SK-N-SH (cell line): Measurements from ENCODE around the gene KCTD17. TPM values are rescaled to one million over a fixed set of nuclear protein-coding genes. Genes with fewer than 3 reads are reported as not detected.

Source experiments
- CTCF ChIA-PET: fragments of 300-600, 350-600 bp; formaldehyde crosslinking; extraction: SDS; loops from one replicate; lab custom pipeline; 2021; lab: Yijun Ruan, JAX
- POLR2A ChIA-PET: fragments of 350-600 bp; sonication (Branson Sonifier 250); formaldehyde crosslinking; extraction: SDS; loops from one replicate; lab custom pipeline; 2020; ENCODE audit warnings: antibody characterized with exemption, inconsistent platforms; lab: Yijun Ruan, JAX
- DNase-seq: peaks from one replicate; pipeline ENCODE4 v3.0.0; 2012
- H2AFZ ChIP-seq: fragments of 200-600 bp; sonication (generic); 2 replicates; pipeline ENCODE4 v1.8.1; 2016; ENCODE audit warnings: antibody characterized with exemption, mild to moderate bottlenecking, low read depth
- H3F3A ChIP-seq: fragments of 200-600 bp; sonication (generic); replicated peaks from 2 replicates; pipeline ENCODE3; 2016; ENCODE audit warnings: antibody characterized with exemption, mild to moderate bottlenecking; ENCODE audit not compliant: insufficient read depth
- H3K27ac ChIP-seq, 2 experiments: fragments of 200-500 bp in 1 of 2; fragments of 200-600 bp in 1 of 2; sonication (Bioruptor generic) in 1 of 2; sonication (generic), shearing (Covaris generic) in 1 of 2; 2 replicates each; pipeline versions ENCODE4 v1.5.1 to v1.6.1; 2014 to 2016; ENCODE audit warnings: low read depth in 2 of 2, inconsistent platforms in 1 of 2, low read length in 1 of 2, mild to moderate bottlenecking in 1 of 2, mixed read lengths in 1 of 2
- H3K27me3 ChIP-seq: fragments of 200-600 bp; sonication (generic), shearing (Covaris generic); 2 replicates; pipeline ENCODE4 v1.6.1; 2016; ENCODE audit warnings: mixed run types; ENCODE audit not compliant: insufficient read depth
- H3K36me3 ChIP-seq, 2 experiments: fragments of 200-500 bp in 1 of 2; fragments of 200-600 bp in 1 of 2; sonication (Bioruptor generic) in 1 of 2; sonication (generic) in 1 of 2; replicated peaks in 1 of 2; 2 replicates each; pipeline versions ENCODE3 to v1.5.1; 2014 to 2016; ENCODE audit warnings: low read length in 1 of 2, mild to moderate bottlenecking in 1 of 2; ENCODE audit not compliant: insufficient read depth in 2 of 2, control insufficient read depth in 1 of 2
- H3K4me1 ChIP-seq, 2 experiments: fragments of 200-500 bp in 1 of 2; fragments of 200-600 bp in 1 of 2; sonication (Bioruptor generic) in 1 of 2; sonication (generic), shearing (Covaris generic) in 1 of 2; 2 replicates each; pipeline versions ENCODE4 v1.5.1 to v1.6.1; 2014 to 2016; ENCODE audit warnings: low read depth in 1 of 2, low read length in 1 of 2, mixed run types in 1 of 2; ENCODE audit not compliant: insufficient read depth in 2 of 2, control insufficient read depth in 1 of 2
- H3K4me2 ChIP-seq: fragments of 200-600 bp; sonication (generic), shearing (Covaris generic); 2 replicates; pipeline ENCODE4 v1.6.1; 2017; ENCODE audit warnings: mixed run types
- H3K4me3 ChIP-seq, 2 experiments: fragments of 200-500 bp in 1 of 2; fragments of 200-600 bp in 1 of 2; sonication (Bioruptor generic) in 1 of 2; sonication (generic), shearing (Covaris generic) in 1 of 2; 2 replicates each; pipeline versions ENCODE4 v1.5.1 to v1.8.1; 2014 to 2016; ENCODE audit warnings: low read depth in 2 of 2, inconsistent platforms in 1 of 2, low read length in 1 of 2, mild to moderate bottlenecking in 1 of 2, mixed read lengths in 1 of 2, moderate library complexity in 1 of 2
- H3K79me2 ChIP-seq: fragments of 200-600 bp; sonication (generic); 2 replicates; pipeline ENCODE4 v1.8.1; 2017; ENCODE audit warnings: mild to moderate bottlenecking; ENCODE audit not compliant: insufficient read depth
- H3K9ac ChIP-seq: fragments of 200-600 bp; sonication (generic); 2 replicates; pipeline ENCODE4 v1.6.1; 2017; ENCODE audit warnings: mixed run types
- H3K9me2 ChIP-seq: fragments of 200-600 bp; sonication (generic); 2 replicates; pipeline ENCODE4 v1.6.1; 2017; ENCODE audit warnings: mixed run types
- H3K9me3 ChIP-seq: fragments of 200-600 bp; sonication (generic); 2 replicates; pipeline ENCODE4 v1.6.1; 2017; ENCODE audit warnings: mixed run types, mild to moderate bottlenecking, moderate library complexity
- H4K20me1 ChIP-seq: fragments of 200-600 bp; sonication (generic); 2 replicates; pipeline ENCODE4 v1.6.1; 2017; ENCODE audit warnings: mild to moderate bottlenecking, mixed run types; ENCODE audit not compliant: insufficient read depth
- EZH2phosphoT487 ChIP-seq: fragments of 200-600 bp; sonication (generic); IDR thresholded peaks from 2 replicates; pipeline ENCODE4 v1.6.1; 2017; ENCODE audit warnings: low read depth, mixed run types, mild to moderate bottlenecking, antibody characterized with exemption, moderate library complexity, borderline replicate concordance
- FOXJ3 ChIP-seq: sonication (generic); formaldehyde crosslinking; IDR thresholded peaks from 2 replicates; pipeline ENCODE4 v1.5.1; 2020; ENCODE audit warnings: mild to moderate bottlenecking, missing genetic modification reagents
- GABPA ChIP-seq: IDR thresholded peaks from 2 replicates; pipeline ENCODE4 v1.4.0; 2012; ENCODE audit warnings: low read depth, mild to moderate bottlenecking
- JUND ChIP-seq: IDR thresholded peaks from 2 replicates; pipeline ENCODE4 v1.4.0; 2012
- RCOR1 ChIP-seq: fragments of 150-350 bp; IDR thresholded peaks from 2 replicates; pipeline ENCODE4 v1.6.1; 2017; ENCODE audit warnings: antibody characterized with exemption, low read length
- SIN3A ChIP-seq: IDR thresholded peaks from 2 replicates; pipeline ENCODE4 v1.6.1; 2012; ENCODE audit warnings: low read depth, mild to moderate bottlenecking, low read length, moderate library complexity, borderline replicate concordance
- WGBS: methylation state at CpG from one replicate; pipeline ENCODE4 v1.1.6; 2017; ENCODE audit warnings: low lambda C conversion rate; 5-methylcytosine and 5-hydroxymethylcytosine counted together
- polyA plus RNA-seq, 3 experiments: library from polyadenylated mRNA; depleted of rRNA; stranded (reverse); fragments of >200 nt; gene quantifications; 2 replicates each; pipeline ENCODE4 v1.2.3, GENCODE V29; 2012
- TF ChIP-seq, protein P1 (sequence below): fragments of 150-350 bp; IDR thresholded peaks from 2 replicates; pipeline ENCODE4 v1.6.1; 2016; ENCODE audit warnings: mild to moderate bottlenecking, low read depth, low read length
- TF ChIP-seq, protein P2 (sequence below): IDR thresholded peaks from 2 replicates; pipeline ENCODE4 v1.4.0; 2012; ENCODE audit warnings: low read depth
- TF ChIP-seq, protein P3 (sequence below): IDR thresholded peaks from 2 replicates; pipeline ENCODE4 v1.6.1; 2012; ENCODE audit warnings: mild to moderate bottlenecking, low read depth, low read length, moderate library complexity

The KCTD17 gene
- polyA plus RNA-seq, 1 of the 3 experiments (the other 2 are of a cell fraction), result 57.8 TPM

GRCh38 chr22:37105154-37105553 lies 53.6 kb downstream of the KCTD17 start:
- no peak for DNase-seq
- no peak overlapping the region for H2AFZ ChIP-seq
- no peaks in the 10 kb centered on the region for H3K9me3 ChIP-seq
- WGBS, result 31% methylated on average over 2 of the region's 7 CpGs
- H4K20me1 ChIP-seq, result no peaks in the 10 kb centered on the region
- H3K4me1 ChIP-seq, result no peaks in the 10 kb centered on the region; a peak in 1 of 4 replicates
- 0 out of 2 replicates have a peak, but pooled peaks cover 9% of the 10 kb centered on the region for H3K27me3 ChIP-seq
- no peaks in the 10 kb centered on the region for H3K9me2 ChIP-seq
- no peaks in the 10 kb centered on the region for H3K79me2 ChIP-seq
- H3K36me3 ChIP-seq, result no peaks in the 10 kb centered on the region
- H3K4me3 ChIP-seq, result no peak overlapping the region
- no peak overlapping the region for H3K9ac ChIP-seq
- ChIA-PET CTCF (no interaction called here), POLR2A (no interaction called here)
- no peak overlapping the region for H3K4me2 ChIP-seq
- no peaks in the 10 kb centered on the region for H3F3A ChIP-seq
- TF ChIP-seq, protein P1, sequence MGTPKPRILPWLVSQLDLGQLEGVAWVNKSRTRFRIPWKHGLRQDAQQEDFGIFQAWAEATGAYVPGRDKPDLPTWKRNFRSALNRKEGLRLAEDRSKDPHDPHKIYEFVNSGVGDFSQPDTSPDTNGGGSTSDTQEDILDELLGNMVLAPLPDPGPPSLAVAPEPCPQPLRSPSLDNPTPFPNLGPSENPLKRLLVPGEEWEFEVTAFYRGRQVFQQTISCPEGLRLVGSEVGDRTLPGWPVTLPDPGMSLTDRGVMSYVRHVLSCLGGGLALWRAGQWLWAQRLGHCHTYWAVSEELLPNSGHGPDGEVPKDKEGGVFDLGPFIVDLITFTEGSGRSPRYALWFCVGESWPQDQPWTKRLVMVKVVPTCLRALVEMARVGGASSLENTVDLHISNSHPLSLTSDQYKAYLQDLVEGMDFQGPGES, result no peak
- TF ChIP-seq JUND (no peak), FOXJ3 (CRISPR knock-in tag) (no peak), EZH2phosphoT487 (no peak), SIN3A (no peak), RCOR1 (no peak)
- TF ChIP-seq, protein P2, sequence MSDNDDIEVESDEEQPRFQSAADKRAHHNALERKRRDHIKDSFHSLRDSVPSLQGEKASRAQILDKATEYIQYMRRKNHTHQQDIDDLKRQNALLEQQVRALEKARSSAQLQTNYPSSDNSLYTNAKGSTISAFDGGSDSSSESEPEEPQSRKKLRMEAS, result no peak
- no peak overlapping the region for H3K27ac ChIP-seq

DNA sequence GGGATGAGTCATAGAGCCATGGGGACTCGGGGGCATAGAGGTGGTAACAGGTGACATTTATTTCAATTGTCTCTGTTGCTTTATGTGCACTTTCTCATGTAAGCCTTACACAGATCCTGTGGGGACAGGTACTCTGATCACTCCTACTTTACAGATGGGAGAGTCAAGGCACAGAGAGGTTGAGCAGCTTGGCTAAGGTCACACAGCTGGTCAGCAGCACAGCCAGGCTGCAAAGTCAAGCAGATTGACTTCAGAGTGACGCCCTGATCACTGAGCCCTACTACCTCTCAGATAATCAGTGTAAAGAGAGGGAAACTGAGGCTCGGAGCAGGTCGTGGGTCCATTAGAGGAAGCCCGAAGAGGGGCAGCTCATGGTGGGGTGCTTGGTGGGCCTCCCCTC lies 54.4 kb downstream of the KCTD17 start:
- no peak overlapping the region for H2AFZ ChIP-seq
- no peak overlapping the region for H3K4me2 ChIP-seq
- 0 out of 2 replicates have a peak, but pooled peaks cover 4% of the 10 kb centered on the region for H3K27me3 ChIP-seq
- H3K9me3 ChIP-seq, result no peaks in the 10 kb centered on the region
- no peaks in the 10 kb centered on the region for H3K79me2 ChIP-seq
- POLR2A ChIA-PET, result no interaction called here
- TF ChIP-seq, protein P3, sequence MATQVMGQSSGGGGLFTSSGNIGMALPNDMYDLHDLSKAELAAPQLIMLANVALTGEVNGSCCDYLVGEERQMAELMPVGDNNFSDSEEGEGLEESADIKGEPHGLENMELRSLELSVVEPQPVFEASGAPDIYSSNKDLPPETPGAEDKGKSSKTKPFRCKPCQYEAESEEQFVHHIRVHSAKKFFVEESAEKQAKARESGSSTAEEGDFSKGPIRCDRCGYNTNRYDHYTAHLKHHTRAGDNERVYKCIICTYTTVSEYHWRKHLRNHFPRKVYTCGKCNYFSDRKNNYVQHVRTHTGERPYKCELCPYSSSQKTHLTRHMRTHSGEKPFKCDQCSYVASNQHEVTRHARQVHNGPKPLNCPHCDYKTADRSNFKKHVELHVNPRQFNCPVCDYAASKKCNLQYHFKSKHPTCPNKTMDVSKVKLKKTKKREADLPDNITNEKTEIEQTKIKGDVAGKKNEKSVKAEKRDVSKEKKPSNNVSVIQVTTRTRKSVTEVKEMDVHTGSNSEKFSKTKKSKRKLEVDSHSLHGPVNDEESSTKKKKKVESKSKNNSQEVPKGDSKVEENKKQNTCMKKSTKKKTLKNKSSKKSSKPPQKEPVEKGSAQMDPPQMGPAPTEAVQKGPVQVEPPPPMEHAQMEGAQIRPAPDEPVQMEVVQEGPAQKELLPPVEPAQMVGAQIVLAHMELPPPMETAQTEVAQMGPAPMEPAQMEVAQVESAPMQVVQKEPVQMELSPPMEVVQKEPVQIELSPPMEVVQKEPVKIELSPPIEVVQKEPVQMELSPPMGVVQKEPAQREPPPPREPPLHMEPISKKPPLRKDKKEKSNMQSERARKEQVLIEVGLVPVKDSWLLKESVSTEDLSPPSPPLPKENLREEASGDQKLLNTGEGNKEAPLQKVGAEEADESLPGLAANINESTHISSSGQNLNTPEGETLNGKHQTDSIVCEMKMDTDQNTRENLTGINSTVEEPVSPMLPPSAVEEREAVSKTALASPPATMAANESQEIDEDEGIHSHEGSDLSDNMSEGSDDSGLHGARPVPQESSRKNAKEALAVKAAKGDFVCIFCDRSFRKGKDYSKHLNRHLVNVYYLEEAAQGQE, result no peak
- no peak for TF ChIP-seq GABPA
- H3K4me1 ChIP-seq, result no peaks in the 10 kb centered on the region; a peak in 1 of 4 replicates
- H3F3A ChIP-seq, result no peaks in the 10 kb centered on the region
- no peak for DNase-seq
- no peaks in the 10 kb centered on the region for H4K20me1 ChIP-seq
- H3K36me3 ChIP-seq, result no peaks in the 10 kb centered on the region
- no peak overlapping the region for H3K9ac ChIP-seq
- H3K4me3 ChIP-seq, result no peak overlapping the region
- 43% methylated on average over 4 of the region's 5 CpGs for WGBS
- H3K27ac ChIP-seq, result no peak overlapping the region
- H3K9me2 ChIP-seq, result no peaks in the 10 kb centered on the region
- CTCF ChIA-PET, result no interaction called here
